Endothelial cell of umbilical vein (primary cell): ENCODE measurements around the gene RNASEH2B. TPM values are rescaled to one million over a fixed set of nuclear protein-coding genes. Genes with fewer than 3 reads are reported as not detected.

Experiments
- BruUV-seq: library from RNA; stranded (reverse); fragments of 400-500 nt; replicated peaks from 2 replicates; lab custom pipeline; 2021; lab: Mats Ljungman, UMichigan
- CTCF ChIA-PET: fragments of 300-600, 350-600 bp; sonication (Branson Sonifier 250); formaldehyde crosslinking; loops from one replicate; lab custom pipeline; 2021; ENCODE audit warnings: antibody characterized with exemption, inconsistent platforms; lab: Charles Lee
- POLR2A ChIA-PET: fragments of 300-600, 350-600 bp; sonication (Branson Sonifier 250); formaldehyde crosslinking; loops from one replicate; lab custom pipeline; 2021; ENCODE audit warnings: antibody characterized with exemption, inconsistent platforms; lab: Charles Lee
- DNase-seq: peaks from one replicate; pipeline ENCODE4 v3.0.0-alpha.2; 2011; ENCODE audit warnings: low read depth, low spot score
- FAIRE-seq: peaks from 2 replicates; lab custom pipeline; 2011; peaks lifted over from hg19 to GRCh38; lab: Jason Lieb, UNC
- H2AFZ ChIP-seq: 2 replicates; pipeline ENCODE4 v1.6.0; 2012; ENCODE audit warnings: low read depth, low read length, control low read depth, inconsistent platforms
- H3K27ac ChIP-seq: 2 replicates; pipeline ENCODE4 v1.5.1; 2011; ENCODE audit warnings: low read depth, mild to moderate bottlenecking, control low read depth, low read length, moderate library complexity; ENCODE audit not compliant: insufficient read depth
- H3K27me3 ChIP-seq, 2 experiments: 2 replicates each; pipeline versions ENCODE4 v1.6.0 to v1.6.1; 2011; ENCODE audit warnings: low read length in 2 of 2, mixed read lengths in 1 of 2; ENCODE audit not compliant: control insufficient read depth in 2 of 2, insufficient read depth in 2 of 2
- H3K36me3 ChIP-seq, 2 experiments: 2 replicates in 1 of 2; 3 replicates in 1 of 2; pipeline ENCODE4 v1.5.1; 2011; ENCODE audit warnings: low read length in 2 of 2, mild to moderate bottlenecking in 1 of 2, moderate library complexity in 1 of 2; ENCODE audit not compliant: control insufficient read depth in 2 of 2, insufficient read depth in 2 of 2; ENCODE audit errors: extremely low read depth in 1 of 2
- H3K4me1 ChIP-seq: 3 replicates; pipeline ENCODE4 v1.5.1; 2011; ENCODE audit warnings: mild to moderate bottlenecking, low read length; ENCODE audit not compliant: control insufficient read depth, insufficient read depth; ENCODE audit errors: extremely low read depth
- H3K4me2 ChIP-seq: 2 replicates; pipeline ENCODE4 v1.6.1; 2011; ENCODE audit warnings: low read length, control low read depth, mixed read lengths; ENCODE audit not compliant: insufficient read depth
- H3K4me3 ChIP-seq, 3 experiments: fragments of 200-600 bp in 1 of 3; sonication (generic), shearing (Covaris generic) in 1 of 3; replicated peaks in 1 of 3; 2 replicates each; pipeline ENCODE4 v1.5.1; 2011 to 2016; ENCODE audit warnings: control low read depth in 3 of 3, low read length in 3 of 3, mild to moderate bottlenecking in 2 of 3, inconsistent platforms in 1 of 3, low read depth in 1 of 3, moderate library complexity in 1 of 3; ENCODE audit not compliant: insufficient read depth in 1 of 3
- H3K79me2 ChIP-seq: 2 replicates; pipeline ENCODE4 v1.6.0; 2012; ENCODE audit warnings: low read length, inconsistent platforms; ENCODE audit not compliant: control insufficient read depth, insufficient read depth
- H3K9ac ChIP-seq: replicated peaks from 2 replicates; pipeline ENCODE3; 2011; ENCODE audit warnings: low read length, control low read depth; ENCODE audit not compliant: insufficient read depth; ENCODE audit errors: extremely low read depth
- H3K9me1 ChIP-seq: replicated peaks from 3 replicates; pipeline ENCODE4 v1.6.0; 2011; ENCODE audit warnings: mild to moderate bottlenecking, low read length; ENCODE audit not compliant: control insufficient read depth, insufficient read depth; ENCODE audit errors: extremely low read depth
- H3K9me3 ChIP-seq: replicated peaks from 2 replicates; pipeline ENCODE4 v1.5.1; 2012; ENCODE audit warnings: low read length, inconsistent platforms; ENCODE audit not compliant: control insufficient read depth, insufficient read depth
- H4K20me1 ChIP-seq: replicated peaks from 2 replicates; pipeline ENCODE3; 2011; ENCODE audit warnings: mild to moderate bottlenecking, low read length; ENCODE audit not compliant: control insufficient read depth, insufficient read depth; ENCODE audit errors: extremely low read depth
- EZH2 ChIP-seq: IDR thresholded peaks from 2 replicates; pipeline ENCODE4 v1.6.1; 2012; ENCODE audit warnings: borderline replicate concordance, low read depth, mild to moderate bottlenecking, moderate library complexity, low read length, inconsistent platforms; ENCODE audit not compliant: severe bottlenecking
- FOS ChIP-seq: IDR thresholded peaks from 2 replicates; pipeline ENCODE4 v1.6.1; 2011; ENCODE audit warnings: mild to moderate bottlenecking, low read length, moderate library complexity, borderline replicate concordance; ENCODE audit not compliant: insufficient read depth
- GATA2 ChIP-seq: IDR thresholded peaks from 2 replicates; pipeline ENCODE4 v1.7.0; 2011; ENCODE audit warnings: low read depth, mild to moderate bottlenecking, moderate library complexity, mixed read lengths, low read length; ENCODE audit not compliant: insufficient read length, insufficient read depth
- JUN ChIP-seq: IDR thresholded peaks from 2 replicates; pipeline ENCODE4 v1.6.1; 2011; ENCODE audit warnings: borderline replicate concordance, low read depth; ENCODE audit not compliant: insufficient read length, insufficient read depth
- MYC ChIP-seq: IDR thresholded peaks from one replicate; pipeline ENCODE4 v1.6.1; 2011; ENCODE audit warnings: mild to moderate bottlenecking, low read depth, low read length
- POLR2A ChIP-seq: IDR thresholded peaks from 2 replicates; pipeline ENCODE4 v1.6.1; 2012; ENCODE audit warnings: low read depth, mild to moderate bottlenecking, control low read depth, low read length
- POLR2AphosphoS5 ChIP-seq: IDR thresholded peaks from 2 replicates; pipeline ENCODE4 v1.6.1; 2012; ENCODE audit warnings: low read depth, mild to moderate bottlenecking, control low read depth, low read length, moderate library complexity; ENCODE audit not compliant: insufficient read depth
- dilution Hi-C: fragments of 300-500 bp; cut with MboI; formaldehyde crosslinking; loops from one replicate; pipeline ENCODE4 v1.15.0; 2019; ENCODE audit warnings: low sequenced_read_pairs; ENCODE audit not compliant: extremely low pct_ligation_motif_present
- intact Hi-C: fragments of 100-400 bp; cut with micrococcal nuclease; formaldehyde crosslinking; loops from one replicate; pipeline ENCODE4 v1.10.0; 2022
- polyA plus RNA-seq, 4 experiments: library from polyadenylated mRNA; depleted of rRNA in 3 of 4; stranded (reverse) in 3 of 4; unstranded in 1 of 4; fragments of >200 nt; gene quantifications; 2 replicates each; pipeline versions ENCODE4 v1.2.1 to v1.2.3, GENCODE V29; 2011 to 2012; ENCODE audit warnings: missing spikeins in 1 of 4
- total RNA-seq: library from RNA; stranded (reverse); gene quantifications from 2 replicates; pipeline ENCODE4 v1.2.3, GENCODE V29; 2021
- TF ChIP-seq, protein P1 (sequence below): IDR thresholded peaks from 2 replicates; pipeline ENCODE4 v1.6.1; 2011; ENCODE audit not compliant: insufficient read depth, insufficient read length
- TF ChIP-seq, protein P2 (sequence below), 2 donors: IDR thresholded peaks; 1 replicate in 1 of 2; 2 replicates in 1 of 2; pipeline ENCODE4 v1.5.1; 2011; ENCODE audit warnings: low read length in 2 of 2, mild to moderate bottlenecking in 2 of 2, moderate library complexity in 2 of 2, control low read depth in 1 of 2, inconsistent platforms in 1 of 2, low read depth in 1 of 2; ENCODE audit not compliant: insufficient read depth in 1 of 2; ENCODE audit errors: extremely low read depth in 1 of 2

RNASEH2B gene
- total and polyA plus RNA-seq, 2 donors (not counting 3 experiments of a cell fraction or from before 2014, with no cell fraction given), result 8.9 to 25.1 TPM

DNA sequence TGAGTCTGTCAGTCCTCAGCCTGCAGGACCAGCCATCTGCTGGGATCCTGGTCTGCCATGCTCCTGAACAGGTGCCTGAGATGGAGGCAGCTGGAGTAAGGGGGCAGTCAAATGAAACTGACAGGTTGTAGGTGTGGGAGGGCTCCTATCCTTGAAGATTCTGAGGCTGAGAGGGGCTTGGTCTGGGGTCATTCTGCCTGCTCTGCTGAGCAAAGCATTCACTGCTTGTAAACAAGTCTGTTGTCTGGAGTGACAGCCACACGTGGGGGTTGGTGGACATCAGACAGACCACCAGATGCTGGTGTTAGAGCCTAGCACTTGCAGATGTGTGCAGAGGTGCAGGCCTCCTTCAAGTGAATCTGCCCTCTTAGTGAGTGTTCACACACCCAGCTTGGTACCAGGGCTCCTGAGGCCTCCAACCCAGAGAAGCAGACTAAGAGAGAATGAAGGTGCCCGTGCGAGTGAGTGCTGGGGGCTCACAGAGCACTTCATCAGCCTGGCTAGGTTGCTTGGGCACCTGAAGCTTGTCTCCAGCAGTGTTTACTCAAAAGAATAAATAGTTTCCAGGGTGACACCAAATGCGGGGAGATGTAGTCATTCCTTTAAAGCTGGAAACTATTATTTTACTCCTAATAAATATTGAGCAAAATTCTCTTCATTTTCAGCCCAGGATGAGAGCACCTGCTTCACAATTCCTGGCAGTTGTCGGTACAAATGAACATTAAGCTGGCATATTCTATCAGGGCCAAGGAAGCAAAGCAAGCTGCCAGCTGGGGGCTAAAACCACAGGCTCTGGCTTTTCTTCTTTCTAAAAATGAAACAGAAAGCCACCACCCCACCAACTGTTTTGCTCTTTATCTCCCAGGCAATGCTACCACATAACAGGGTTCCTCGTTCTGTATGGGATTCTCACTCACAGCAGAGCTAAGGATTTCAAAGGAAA lies 82.3 kb downstream of the RNASEH2B start:
- Histone ChIP-seq H3K9me3 (no peaks in the 10 kb centered on the region), H4K20me1 (no peaks in the 10 kb centered on the region), H3K79me2 (no peaks in the 10 kb centered on the region), H3K27me3 (peaks cover 7 to 22% of the 10 kb centered on the region in 2 experiments), H2AFZ (no peak overlapping the region), H3K4me3 (no peak overlapping the region), H3K9me1 (no peaks in the 10 kb centered on the region), H3K9ac (no peak overlapping the region), H3K36me3 (no peaks in the 10 kb centered on the region), H3K4me1 (no peaks in the 10 kb centered on the region), H3K4me2 (no peak overlapping the region), H3K27ac (no peak overlapping the region)
- CTCF ChIA-PET, result interaction anchor here (0.7 to 1.8 kb wide), 2 partner anchors 12 to 1056 kb away, joined by 3 read pairs; partner anchors contain the start of gene SPRYD7
- no TSS peak for BruUV-seq
- POLR2A ChIA-PET, result no interaction called here
- DNase-seq, result no peak
- TF ChIP-seq POLR2AphosphoS5 (no peak), MYC (no peak)
- dilution Hi-C loops (no loop called here), intact Hi-C loops (no loop called here)
- no peak for FAIRE-seq

DNA sequence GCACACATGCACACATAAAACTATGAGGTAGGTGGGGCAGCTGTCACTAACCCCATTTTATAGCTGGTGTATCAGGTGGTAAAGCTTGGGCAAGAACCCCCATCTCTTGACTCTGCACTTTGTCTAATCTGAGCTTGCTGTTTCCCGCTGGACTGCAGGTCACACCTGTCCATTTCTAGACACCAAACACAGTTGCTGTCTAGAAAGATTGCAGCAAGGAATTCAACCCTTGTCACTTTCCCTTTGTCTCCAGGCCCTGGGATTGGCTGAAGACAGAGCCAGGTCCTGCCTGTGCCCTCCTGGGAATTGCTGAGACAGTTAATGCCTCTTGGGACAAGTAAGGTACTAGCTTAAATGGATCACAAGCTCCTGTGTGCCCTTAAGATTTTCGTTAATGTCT lies 83.8 kb downstream of the RNASEH2B start:
- Histone ChIP-seq H3K4me1 (no peaks in the 10 kb centered on the region), H3K9me3 (no peaks in the 10 kb centered on the region), H3K36me3 (no peaks in the 10 kb centered on the region), H2AFZ (no peak overlapping the region), H3K4me2 (no peak overlapping the region), H3K9ac (no peak overlapping the region), H4K20me1 (no peaks in the 10 kb centered on the region), H3K4me3 (no peak overlapping the region), H3K9me1 (no peaks in the 10 kb centered on the region), H3K27me3 (peaks cover 11 to 25% of the 10 kb centered on the region in 2 experiments), H3K27ac (no peak overlapping the region), H3K79me2 (no peaks in the 10 kb centered on the region)
- intact Hi-C loops (no loop called here), dilution Hi-C loops (no loop called here)
- ChIA-PET CTCF (interaction anchor here (1.8 kb wide), 1 partner anchor 1057 kb away, joined by 3 read pairs; the partner anchor contains the start of gene SPRYD7), POLR2A (no interaction called here)
- TF ChIP-seq, protein P1, sequence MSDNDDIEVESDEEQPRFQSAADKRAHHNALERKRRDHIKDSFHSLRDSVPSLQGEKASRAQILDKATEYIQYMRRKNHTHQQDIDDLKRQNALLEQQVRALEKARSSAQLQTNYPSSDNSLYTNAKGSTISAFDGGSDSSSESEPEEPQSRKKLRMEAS, result no peak
- TF ChIP-seq MYC, result no peak
- no peak for TF ChIP-seq POLR2AphosphoS5
- TF ChIP-seq, protein P2, sequence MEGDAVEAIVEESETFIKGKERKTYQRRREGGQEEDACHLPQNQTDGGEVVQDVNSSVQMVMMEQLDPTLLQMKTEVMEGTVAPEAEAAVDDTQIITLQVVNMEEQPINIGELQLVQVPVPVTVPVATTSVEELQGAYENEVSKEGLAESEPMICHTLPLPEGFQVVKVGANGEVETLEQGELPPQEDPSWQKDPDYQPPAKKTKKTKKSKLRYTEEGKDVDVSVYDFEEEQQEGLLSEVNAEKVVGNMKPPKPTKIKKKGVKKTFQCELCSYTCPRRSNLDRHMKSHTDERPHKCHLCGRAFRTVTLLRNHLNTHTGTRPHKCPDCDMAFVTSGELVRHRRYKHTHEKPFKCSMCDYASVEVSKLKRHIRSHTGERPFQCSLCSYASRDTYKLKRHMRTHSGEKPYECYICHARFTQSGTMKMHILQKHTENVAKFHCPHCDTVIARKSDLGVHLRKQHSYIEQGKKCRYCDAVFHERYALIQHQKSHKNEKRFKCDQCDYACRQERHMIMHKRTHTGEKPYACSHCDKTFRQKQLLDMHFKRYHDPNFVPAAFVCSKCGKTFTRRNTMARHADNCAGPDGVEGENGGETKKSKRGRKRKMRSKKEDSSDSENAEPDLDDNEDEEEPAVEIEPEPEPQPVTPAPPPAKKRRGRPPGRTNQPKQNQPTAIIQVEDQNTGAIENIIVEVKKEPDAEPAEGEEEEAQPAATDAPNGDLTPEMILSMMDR (IDR thresholded peaks at IDR 0.05; ENCODE audit: extremely low read depth in 1 of 2, insufficient read depth in 1 of 2, low read depth in 1 of 2, low read length in 2 of 2), result no peak
- no peak for TF ChIP-seq JUN
- TF ChIP-seq POLR2A, result no peak
- TF ChIP-seq GATA2, result no peak
- no peak for TF ChIP-seq FOS
- no peak for TF ChIP-seq EZH2
- no TSS peak for BruUV-seq
- no peak for DNase-seq
- FAIRE-seq, result no peak
